ENCODE measurements around the gene DRG2.

DRG2 gene

GRCh38 chr17:18116078-18116477 is 28.3 kb downstream of the DRG2 start:
- TF ChIP-seq, protein P1, sequence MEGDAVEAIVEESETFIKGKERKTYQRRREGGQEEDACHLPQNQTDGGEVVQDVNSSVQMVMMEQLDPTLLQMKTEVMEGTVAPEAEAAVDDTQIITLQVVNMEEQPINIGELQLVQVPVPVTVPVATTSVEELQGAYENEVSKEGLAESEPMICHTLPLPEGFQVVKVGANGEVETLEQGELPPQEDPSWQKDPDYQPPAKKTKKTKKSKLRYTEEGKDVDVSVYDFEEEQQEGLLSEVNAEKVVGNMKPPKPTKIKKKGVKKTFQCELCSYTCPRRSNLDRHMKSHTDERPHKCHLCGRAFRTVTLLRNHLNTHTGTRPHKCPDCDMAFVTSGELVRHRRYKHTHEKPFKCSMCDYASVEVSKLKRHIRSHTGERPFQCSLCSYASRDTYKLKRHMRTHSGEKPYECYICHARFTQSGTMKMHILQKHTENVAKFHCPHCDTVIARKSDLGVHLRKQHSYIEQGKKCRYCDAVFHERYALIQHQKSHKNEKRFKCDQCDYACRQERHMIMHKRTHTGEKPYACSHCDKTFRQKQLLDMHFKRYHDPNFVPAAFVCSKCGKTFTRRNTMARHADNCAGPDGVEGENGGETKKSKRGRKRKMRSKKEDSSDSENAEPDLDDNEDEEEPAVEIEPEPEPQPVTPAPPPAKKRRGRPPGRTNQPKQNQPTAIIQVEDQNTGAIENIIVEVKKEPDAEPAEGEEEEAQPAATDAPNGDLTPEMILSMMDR (IDR thresholded peaks at IDR 0.05) = no peak
- Histone ChIP-seq H3K4me3 (no peak overlapping the region), H3K27ac (no peak overlapping the region)
- DNase-seq (ENCODE audit: low spot score) = no peak

DNA sequence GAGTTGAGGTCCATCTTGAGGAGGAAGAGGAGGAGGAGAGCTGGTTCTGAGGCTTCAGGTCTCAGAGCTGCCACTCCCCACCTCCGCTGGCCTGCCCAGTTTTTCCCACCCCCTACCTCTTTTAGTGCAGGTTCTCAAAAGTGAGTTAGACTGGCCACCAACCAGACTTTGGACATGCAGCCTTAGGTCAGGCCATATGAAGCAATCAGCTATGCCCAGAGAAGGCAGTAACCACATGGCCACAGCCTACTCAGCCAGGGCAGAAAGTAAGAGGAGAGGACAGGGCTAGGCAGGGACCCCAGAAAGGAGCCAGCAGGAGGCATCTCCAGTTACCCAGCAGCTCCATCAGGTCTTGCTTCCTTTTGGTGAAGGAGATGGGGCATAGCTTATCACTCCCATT is 29.8 kb downstream of the DRG2 start:
- DNase-seq (ENCODE audit: low spot score) = no peak
- Histone ChIP-seq H3K4me3 (no peak overlapping the region), H3K27ac (no peak overlapping the region)
- TF ChIP-seq, protein P1 (IDR thresholded peaks at IDR 0.05) = no peak

DNA sequence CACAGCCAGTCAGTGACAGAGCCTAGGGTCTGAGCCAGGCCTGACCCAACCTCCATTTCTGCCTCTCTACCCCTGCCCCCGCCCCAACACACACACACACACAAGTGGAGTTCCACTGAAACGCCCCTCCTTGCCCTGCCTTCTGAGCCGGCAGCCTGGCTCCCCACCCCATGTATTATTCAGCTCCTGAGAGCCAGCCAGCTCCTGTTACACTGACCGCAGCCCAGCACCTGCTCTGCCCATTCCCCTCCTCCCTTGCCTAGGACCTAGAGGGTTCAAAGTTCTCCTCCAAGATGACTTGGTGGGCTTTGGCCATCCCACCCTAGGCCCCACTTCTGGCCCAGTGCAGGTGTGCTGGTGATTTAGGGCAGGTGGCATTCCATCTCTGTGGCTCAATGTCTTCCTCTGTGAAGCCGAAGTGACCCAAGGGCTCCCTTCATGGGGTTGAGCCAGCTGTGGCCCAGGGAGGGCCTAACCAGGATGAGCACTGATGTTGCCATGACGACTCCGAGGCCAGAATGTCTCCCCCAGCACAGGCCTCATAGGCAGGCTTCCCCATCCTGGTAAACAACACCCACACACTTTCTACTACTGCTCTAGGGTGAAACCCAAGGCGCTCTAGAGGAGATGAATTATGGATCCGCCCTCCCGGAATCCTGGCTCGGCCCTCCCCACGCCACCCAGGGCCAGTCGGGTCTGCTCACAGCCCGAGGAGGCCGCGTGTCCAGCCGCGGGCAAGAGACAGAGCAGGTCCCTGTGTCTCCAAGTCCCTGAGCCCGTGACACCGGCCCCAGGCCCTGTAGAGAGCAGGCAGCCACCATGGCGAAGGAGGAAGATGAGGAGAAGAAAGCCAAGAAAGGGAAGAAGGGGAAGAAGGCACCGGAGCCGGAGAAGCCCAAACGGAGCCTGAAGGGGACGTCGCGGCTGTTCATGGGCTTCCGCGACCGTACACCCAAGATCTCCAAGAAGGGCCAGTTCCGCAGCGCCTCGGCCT is 30.5 kb downstream of the DRG2 start:
- H3K27ac ChIP-seq = no peak overlapping the region
- DNase-seq (ENCODE audit: low spot score) = no peak
- TF ChIP-seq, protein P1 (IDR thresholded peaks at IDR 0.05) = no peak
- no peak overlapping the region for H3K4me3 ChIP-seq

DNA sequence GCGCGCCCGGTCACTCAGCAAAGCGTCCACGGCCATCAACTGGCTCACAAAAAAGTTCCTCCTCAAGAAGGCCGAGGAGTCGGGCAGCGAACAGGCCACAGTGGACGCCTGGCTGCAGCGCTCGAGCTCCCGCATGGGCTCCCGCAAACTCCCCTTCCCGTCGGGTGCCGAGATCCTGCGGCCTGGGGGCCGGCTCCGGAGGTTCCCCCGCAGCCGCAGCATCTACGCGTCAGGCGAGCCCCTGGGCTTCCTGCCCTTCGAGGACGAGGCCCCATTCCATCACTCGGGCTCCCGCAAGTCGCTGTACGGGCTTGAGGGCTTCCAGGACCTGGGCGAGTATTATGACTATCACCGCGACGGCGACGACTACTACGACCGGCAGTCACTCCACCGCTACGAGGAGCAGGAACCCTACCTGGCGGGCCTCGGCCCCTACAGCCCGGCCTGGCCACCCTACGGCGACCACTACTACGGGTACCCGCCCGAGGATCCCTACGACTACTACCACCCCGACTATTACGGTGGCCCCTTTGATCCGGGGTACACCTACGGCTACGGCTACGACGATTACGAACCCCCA is 31.5 kb downstream of the DRG2 start:
- H3K4me3 ChIP-seq = no peak overlapping the region

DNA sequence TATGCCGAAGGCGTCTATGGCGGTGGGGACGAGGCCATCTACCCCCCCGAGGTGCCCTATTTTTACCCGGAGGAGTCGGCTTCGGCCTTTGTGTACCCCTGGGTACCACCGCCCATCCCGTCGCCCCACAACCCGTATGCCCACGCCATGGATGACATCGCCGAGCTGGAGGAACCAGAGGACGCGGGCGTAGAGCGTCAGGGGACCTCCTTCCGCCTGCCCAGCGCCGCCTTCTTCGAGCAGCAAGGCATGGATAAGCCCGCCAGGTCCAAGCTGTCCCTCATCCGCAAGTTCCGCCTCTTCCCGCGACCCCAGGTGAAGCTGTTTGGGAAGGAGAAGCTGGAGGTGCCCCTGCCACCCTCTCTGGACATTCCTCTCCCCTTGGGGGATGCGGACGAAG is 32.2 kb downstream of the DRG2 start:
- TF ChIP-seq, protein P1 (IDR thresholded peaks at IDR 0.05) = no peak
- H3K4me3 ChIP-seq = no peak overlapping the region
- H3K27ac ChIP-seq = no peak overlapping the region
- DNase-seq (ENCODE audit: low spot score) = no peak

More for the DNA sequence above, 31.5 kb downstream of the DRG2 start:
- TF ChIP-seq, protein P1 (IDR thresholded peaks at IDR 0.05) = no peak
- H3K27ac ChIP-seq = no peak overlapping the region
- DNase-seq (ENCODE audit: low spot score) = no peak

DNA sequence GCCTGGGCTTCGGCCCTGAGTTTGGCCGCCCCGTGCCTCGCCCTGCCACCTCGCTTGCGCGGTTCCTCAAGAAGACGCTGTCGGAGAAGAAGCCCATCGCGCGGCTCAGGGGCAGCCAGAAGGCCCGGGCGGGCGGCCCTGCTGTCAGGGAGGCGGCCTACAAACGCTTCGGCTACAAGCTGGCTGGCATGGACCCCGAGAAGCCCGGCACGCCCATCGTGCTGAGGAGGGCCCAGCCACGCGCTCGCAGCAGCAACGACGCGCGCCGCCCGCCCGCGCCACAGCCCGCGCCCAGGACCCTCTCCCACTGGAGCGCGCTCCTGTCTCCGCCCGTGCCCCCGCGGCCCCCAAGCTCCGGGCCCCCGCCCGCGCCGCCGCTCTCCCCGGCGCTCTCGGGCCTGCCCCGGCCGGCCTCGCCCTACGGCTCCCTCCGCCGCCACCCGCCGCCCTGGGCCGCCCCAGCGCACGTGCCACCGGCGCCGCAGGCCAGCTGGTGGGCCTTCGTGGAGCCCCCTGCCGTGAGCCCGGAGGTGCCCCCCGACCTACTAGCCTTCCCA is 32.8 kb downstream of the DRG2 start:
- H3K27ac ChIP-seq = no peak overlapping the region
- no peak for DNase-seq (ENCODE audit: low spot score)
- H3K4me3 ChIP-seq = no peak overlapping the region
- TF ChIP-seq, protein P1 (IDR thresholded peaks at IDR 0.05) = no peak
